Uterus (tissue), 4 donors: ENCODE measurements around the gene ZNF784. TPM values are rescaled to one million over a fixed set of nuclear protein-coding genes. Genes with fewer than 3 reads are reported as not detected.

Experiments used
- DNase-seq, 2 donors: peaks; one replicate each; pipeline ENCODE4 v3.0.0-alpha.2; 2019 to 2020
- H3K27ac ChIP-seq, 2 donors: fragments of 200-600 bp; sonication (generic); 1 replicate in 1 of 2; 2 replicates in 1 of 2; pipeline ENCODE4 v1.5.1; 2016 to 2018
- H3K27me3 ChIP-seq, 2 donors: fragments of 200-600 bp; sonication (generic); one replicate each; pipeline ENCODE4 v1.5.1; 2018 to 2019; ENCODE audit warnings: control low read depth in 1 of 2
- H3K36me3 ChIP-seq, 2 donors: fragments of 200-600 bp; sonication (generic); one replicate each; pipeline ENCODE4 v1.5.1; 2019; ENCODE audit warnings: control low read depth in 1 of 2
- H3K4me1 ChIP-seq, 2 donors: fragments of 200-600 bp; sonication (generic); one replicate each; pipeline ENCODE4 v1.5.1; 2018 to 2019; ENCODE audit warnings: control low read depth in 1 of 2
- H3K4me3 ChIP-seq, 2 donors: fragments of 200-600 bp; sonication (generic); 1 replicate in 1 of 2; 2 replicates in 1 of 2; pipeline ENCODE4 v1.5.1; 2018 to 2019; ENCODE audit warnings: mild to moderate bottlenecking in 1 of 2
- H3K9me3 ChIP-seq, 2 donors: fragments of 200-600 bp; sonication (generic); one replicate each; pipeline ENCODE4 v1.5.1; 2019; ENCODE audit warnings: control low read depth in 1 of 2
- CTCF ChIP-seq, 4 experiments: fragments of 200-600 bp in 2 of 4; fragments of 450-650 bp in 2 of 4; sonication (generic) in 2 of 4; IDR thresholded peaks; one replicate each; pipeline ENCODE4 v1.5.1; 2016 to 2019; ENCODE audit warnings: antibody characterized with exemption in 4 of 4, mild to moderate bottlenecking in 2 of 4, moderate library complexity in 1 of 4
- POLR2A ChIP-seq, 2 donors: fragments of 450-650 bp; IDR thresholded peaks; one replicate each; pipeline ENCODE4 v1.6.1; 2016; ENCODE audit warnings: antibody characterized with exemption in 2 of 2, mild to moderate bottlenecking in 1 of 2, moderate library complexity in 1 of 2
- intact Hi-C: fragments of 100-400 bp; cut with DNase I; formaldehyde crosslinking; loops from one replicate; pipeline ENCODE4 v1.15.1; 2023; ENCODE audit warnings: low total_unique reads
- total RNA-seq, 4 donors: library from RNA; depleted of rRNA in 3 of 4; stranded (reverse); fragments of >200 nt in 3 of 4; gene quantifications; one replicate each; pipeline versions ENCODE4 v1.1.0 to v1.2.4, GENCODE V29; 2014 to 2023
- donor health status: DM: yes; HTN: yes; CAD: no.

Gene ZNF784
- total RNA-seq, 4 donors from 2014 or later = 4.1 to 9.6 (median 7.4) TPM

GRCh38 chr19:55599468-55599841 lies 24.9 kb downstream of the ZNF784 start, which contains the start of gene FIZ1:
Gene FIZ1 (minus strand): TSS chr19:55599517. CDS start chr19:55597865, 1,652 bp downstream.
- H3K36me3 ChIP-seq = no peaks in the 10 kb centered on the region
- H3K9me3 ChIP-seq = no peaks in the 10 kb centered on the region
- no peak for TF ChIP-seq POLR2A (IDR thresholded peaks at IDR 0.05)
- no peak for TF ChIP-seq CTCF (IDR thresholded peaks at IDR 0.05)
- peaks cover 0 to 9% of the 10 kb centered on the region in 2 donors for H3K4me1 ChIP-seq
- DNase-seq = peak; percentile 99
- H3K27me3 ChIP-seq = no peaks in the 10 kb centered on the region
- H3K4me3 ChIP-seq = peak within 1 kb of the TSS; percentile 82 to 87
- intact Hi-C loops = no loop called here
- H3K27ac ChIP-seq = peak within 1 kb of the TSS; percentile 94 to 99

- intact Hi-C loops = no loop called here
- Histone ChIP-seq H3K27ac (peak overlapping the region; percentile 94 to 99), H3K27me3 (no peaks in the 10 kb centered on the region), H3K9me3 (no peaks in the 10 kb centered on the region), H3K4me3 (peak overlapping the region; percentile 82 to 87), H3K36me3 (no peaks in the 10 kb centered on the region), H3K4me1 (peaks cover 0 to 6% of the 10 kb centered on the region in 2 donors)
- DNase-seq = peak; percentile 95 to 96
- peak in 1 of 2 donors; percentile 50 for TF ChIP-seq POLR2A (IDR thresholded peaks at IDR 0.05)
- no peak for TF ChIP-seq CTCF (IDR thresholded peaks at IDR 0.05)
These were observed 25.5 kb downstream of the ZNF784 start for GRCh38 chr19:55598719-55599467.

- Histone ChIP-seq H3K4me1 (peaks cover 0 to 6% of the 10 kb centered on the region in 2 donors), H3K9me3 (no peaks in the 10 kb centered on the region), H3K27me3 (no peaks in the 10 kb centered on the region), H3K4me3 (no peak overlapping the region), H3K36me3 (no peaks in the 10 kb centered on the region), H3K27ac (no peak overlapping the region)
- DNase-seq = no peak
- no peak for TF ChIP-seq CTCF (IDR thresholded peaks at IDR 0.05)
- TF ChIP-seq POLR2A (IDR thresholded peaks at IDR 0.05) = no peak
- intact Hi-C loops = no loop called here
These were observed 26.3 kb downstream of the ZNF784 start for GRCh38 chr19:55598034-55598433.

- intact Hi-C loops = no loop called here
- H3K27me3 ChIP-seq = no peaks in the 10 kb centered on the region
- DNase-seq = peak in 1 of 2 donors; percentile 32
- no peaks in the 10 kb centered on the region for H3K36me3 ChIP-seq
- TF ChIP-seq POLR2A (IDR thresholded peaks at IDR 0.05) (no peak), CTCF (IDR thresholded peaks at IDR 0.05) (no peak)
- no peaks in the 10 kb centered on the region for H3K9me3 ChIP-seq
- H3K4me3 ChIP-seq = no peak overlapping the region
- peaks cover 0 to 6% of the 10 kb centered on the region in 2 donors for H3K4me1 ChIP-seq
- no peak overlapping the region for H3K27ac ChIP-seq
These were observed 26.9 kb downstream of the ZNF784 start for GRCh38 chr19:55597501-55597921.

- Histone ChIP-seq H3K27me3 (no peaks in the 10 kb centered on the region), H3K4me1 (peaks cover 0 to 6% of the 10 kb centered on the region in 2 donors), H3K36me3 (no peaks in the 10 kb centered on the region), H3K27ac (no peak overlapping the region), H3K9me3 (no peaks in the 10 kb centered on the region), H3K4me3 (no peak overlapping the region)
- TF ChIP-seq POLR2A (IDR thresholded peaks at IDR 0.05) = no peak
- TF ChIP-seq CTCF (IDR thresholded peaks at IDR 0.05) = no peak
- DNase-seq = no peak
- intact Hi-C loops = no loop called here
These were observed 28.1 kb downstream of the ZNF784 start for GRCh38 chr19:55596304-55596703.
